MM.1S (cell line): ENCODE measurements around the gene IFNGR2.

Experiments
- DNase-seq: peaks from one replicate; pipeline ENCODE4 v3.0.0-alpha.2; 2015
- H2AFZ ChIP-seq: fragments of 300-600 bp; sonication (generic); 2 replicates; pipeline ENCODE4 v1.6.0; 2016; ENCODE audit warnings: antibody characterized with exemption, low read length
- H3F3A ChIP-seq: fragments of 300-600 bp; sonication (generic); 2 replicates; pipeline ENCODE4 v1.6.1; 2016; ENCODE audit warnings: mild to moderate bottlenecking, antibody characterized with exemption, low read length, moderate library complexity, mixed read lengths; ENCODE audit not compliant: insufficient read depth
- H3K27ac ChIP-seq: fragments of 300-600 bp; sonication (generic); 2 replicates; pipeline ENCODE4 v1.5.1; 2016; ENCODE audit warnings: mild to moderate bottlenecking, low read length
- H3K27me3 ChIP-seq: fragments of 300-600 bp; sonication (generic); replicated peaks from 2 replicates; pipeline ENCODE4 v1.6.0; 2016; ENCODE audit warnings: low read length; ENCODE audit not compliant: insufficient read depth
- H3K36me3 ChIP-seq: fragments of 300-600 bp; sonication (generic); replicated peaks from 2 replicates; pipeline ENCODE4 v1.6.1; 2016; ENCODE audit warnings: mild to moderate bottlenecking, low read length, mixed read lengths; ENCODE audit not compliant: insufficient read depth
- H3K4me1 ChIP-seq: fragments of 300-600 bp; sonication (generic); 2 replicates; pipeline ENCODE4 v1.6.1; 2016; ENCODE audit warnings: low read length, mixed read lengths
- H3K4me2 ChIP-seq: fragments of 300-600 bp; sonication (generic); 2 replicates; pipeline ENCODE4 v1.6.0; 2016; ENCODE audit warnings: low read depth, low read length
- H3K4me3 ChIP-seq: fragments of 300-600 bp; sonication (generic); 2 replicates; pipeline ENCODE4 v1.5.1; 2016; ENCODE audit warnings: low read length, mixed read lengths
- H3K79me2 ChIP-seq: fragments of 300-600 bp; sonication (generic); 2 replicates; pipeline ENCODE4 v1.6.1; 2016; ENCODE audit warnings: mixed run types, low read length, mixed read lengths
- H3K9ac ChIP-seq: fragments of 300-600 bp; sonication (generic); 2 replicates; pipeline ENCODE4 v1.6.1; 2016; ENCODE audit warnings: low read length, mixed read lengths
- H3K9me2 ChIP-seq: fragments of 300-600 bp; sonication (generic); replicated peaks from 2 replicates; pipeline ENCODE4 v1.6.1; 2016; ENCODE audit warnings: mild to moderate bottlenecking, low read length, mixed read lengths; ENCODE audit not compliant: insufficient read depth
- H3K9me3 ChIP-seq: fragments of 300-600 bp; sonication (generic); replicated peaks from 2 replicates; pipeline ENCODE4 v1.6.1; 2016; ENCODE audit warnings: mild to moderate bottlenecking, low read length, mixed read lengths; ENCODE audit not compliant: insufficient read depth
- H4K20me1 ChIP-seq: fragments of 300-600 bp; sonication (generic); 2 replicates; pipeline ENCODE4 v1.6.1; 2016; ENCODE audit warnings: mild to moderate bottlenecking, low read length, moderate library complexity, mixed read lengths; ENCODE audit not compliant: insufficient read depth
- EZH2 ChIP-seq: fragments of 300-600 bp; sonication (generic); optimal IDR thresholded peaks from 2 replicates; pipeline ENCODE3; 2017; ENCODE audit warnings: low read depth, mild to moderate bottlenecking, antibody characterized with exemption, low read length, mixed read lengths
- EZH2phosphoT487 ChIP-seq: fragments of 300-600 bp; sonication (generic); IDR thresholded peaks from 2 replicates; pipeline ENCODE4 v1.6.1; 2018; ENCODE audit warnings: antibody characterized with exemption, low read length
- TF ChIP-seq, protein P1 (sequence below): fragments of 300-600 bp; sonication (generic); IDR thresholded peaks from 2 replicates; pipeline ENCODE4 v1.5.1; 2016; ENCODE audit warnings: antibody characterized with exemption, low read length, mixed read lengths

The IFNGR2 gene

DNA sequence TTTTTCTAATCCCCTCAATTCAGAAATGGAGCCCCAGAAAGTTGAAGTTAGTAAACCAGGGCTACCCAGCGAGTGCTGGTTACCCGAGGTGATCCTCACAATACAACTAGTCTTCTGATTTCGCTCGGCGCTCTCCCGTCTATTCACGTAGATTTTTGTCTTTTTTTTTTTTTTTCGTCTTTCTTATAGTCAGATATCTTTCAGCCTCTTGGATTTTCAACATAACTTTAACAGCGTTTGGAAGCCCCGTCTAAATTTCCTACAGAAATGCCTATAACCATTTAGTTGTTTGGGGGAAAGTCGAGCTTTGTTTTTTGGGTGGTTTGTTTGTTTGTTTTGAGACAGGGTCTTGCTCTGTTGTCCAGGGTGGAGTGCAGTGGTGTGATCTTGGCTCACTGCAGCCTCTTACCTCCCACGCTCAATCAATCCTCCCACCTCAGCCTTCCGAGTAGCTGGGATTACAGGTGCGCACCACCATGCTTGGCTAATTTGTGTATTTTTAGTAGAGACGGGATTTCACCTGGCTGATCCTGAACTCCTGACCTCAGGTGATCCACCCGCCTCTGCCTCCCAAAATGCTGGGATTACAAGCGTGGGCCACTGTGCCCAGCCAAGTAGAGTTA, 77.4 kb downstream of the IFNGR2 start:
- Histone ChIP-seq H3K27ac (peak overlapping the region; percentile 27; the same call in 1 of the 2 replicates), H4K20me1 (no peaks in the 10 kb centered on the region), H3K9me3 (no peaks in the 10 kb centered on the region), H3K4me3 (peak overlapping the region; percentile 80), H3K4me2 (peak overlapping the region; percentile 94), H2AFZ (peak overlapping the region; percentile 86), H3K9me2 (no peaks in the 10 kb centered on the region), H3K4me1 (peaks cover 5% of the 10 kb centered on the region; the same call in 1 of the 2 replicates), H3K79me2 (peaks cover 22% of the 10 kb centered on the region), H3F3A (peaks cover 22% of the 10 kb centered on the region), H3K27me3 (no peaks in the 10 kb centered on the region), H3K36me3 (no peaks in the 10 kb centered on the region), H3K9ac (peak overlapping the region; percentile 63)
- TF ChIP-seq EZH2phosphoT487: no peak
- no peak for TF ChIP-seq EZH2
- TF ChIP-seq, protein P1, sequence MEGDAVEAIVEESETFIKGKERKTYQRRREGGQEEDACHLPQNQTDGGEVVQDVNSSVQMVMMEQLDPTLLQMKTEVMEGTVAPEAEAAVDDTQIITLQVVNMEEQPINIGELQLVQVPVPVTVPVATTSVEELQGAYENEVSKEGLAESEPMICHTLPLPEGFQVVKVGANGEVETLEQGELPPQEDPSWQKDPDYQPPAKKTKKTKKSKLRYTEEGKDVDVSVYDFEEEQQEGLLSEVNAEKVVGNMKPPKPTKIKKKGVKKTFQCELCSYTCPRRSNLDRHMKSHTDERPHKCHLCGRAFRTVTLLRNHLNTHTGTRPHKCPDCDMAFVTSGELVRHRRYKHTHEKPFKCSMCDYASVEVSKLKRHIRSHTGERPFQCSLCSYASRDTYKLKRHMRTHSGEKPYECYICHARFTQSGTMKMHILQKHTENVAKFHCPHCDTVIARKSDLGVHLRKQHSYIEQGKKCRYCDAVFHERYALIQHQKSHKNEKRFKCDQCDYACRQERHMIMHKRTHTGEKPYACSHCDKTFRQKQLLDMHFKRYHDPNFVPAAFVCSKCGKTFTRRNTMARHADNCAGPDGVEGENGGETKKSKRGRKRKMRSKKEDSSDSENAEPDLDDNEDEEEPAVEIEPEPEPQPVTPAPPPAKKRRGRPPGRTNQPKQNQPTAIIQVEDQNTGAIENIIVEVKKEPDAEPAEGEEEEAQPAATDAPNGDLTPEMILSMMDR: no peak
- no peak for DNase-seq

DNA sequence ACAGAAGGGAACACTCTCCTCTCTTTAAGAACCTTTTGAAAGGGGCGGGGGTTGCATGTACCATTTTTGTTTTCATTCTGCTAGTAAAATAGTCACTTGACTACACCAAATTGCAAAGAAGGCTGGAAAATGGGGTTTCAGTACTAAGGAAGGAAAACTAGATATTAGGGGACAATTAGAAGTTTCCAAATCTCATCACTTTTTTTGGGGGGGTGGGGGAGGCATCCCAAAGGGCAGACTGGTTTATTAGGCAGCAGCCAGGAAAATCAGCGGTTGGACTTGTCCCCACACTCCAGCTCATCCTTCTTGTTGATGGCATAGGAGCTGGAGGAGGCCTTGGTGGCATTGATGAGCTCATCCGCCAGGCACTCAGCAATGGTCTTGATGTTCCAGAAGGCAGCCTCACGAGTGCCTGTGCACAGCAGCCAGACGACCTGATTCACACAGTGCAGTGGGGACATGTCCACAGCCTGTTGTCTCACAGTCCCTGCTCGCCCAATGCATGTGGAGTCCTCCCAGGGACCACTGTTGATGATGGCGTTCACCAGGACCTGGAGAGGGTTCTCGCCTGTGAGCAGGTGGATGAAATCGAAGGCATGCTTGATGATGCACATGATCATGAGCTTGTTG, 78.2 kb downstream of the IFNGR2 start:
- Histone ChIP-seq H3K36me3 (no peaks in the 10 kb centered on the region), H3K9me3 (no peaks in the 10 kb centered on the region), H4K20me1 (no peaks in the 10 kb centered on the region), H3K4me1 (peaks cover 5% of the 10 kb centered on the region; the same call in 1 of the 2 replicates), H3K4me3 (no peak overlapping the region), H3K27ac (no peak overlapping the region), H2AFZ (no peak overlapping the region), H3K4me2 (no peak overlapping the region), H3K79me2 (peaks cover 16% of the 10 kb centered on the region), H3K9me2 (no peaks in the 10 kb centered on the region), H3K27me3 (no peaks in the 10 kb centered on the region), H3K9ac (no peak overlapping the region), H3F3A (peaks cover 22% of the 10 kb centered on the region)
- DNase-seq: no peak
- TF ChIP-seq EZH2phosphoT487 (no peak), EZH2 (no peak)
- TF ChIP-seq, protein P1: no peak
